CD4-positive, CD25-positive, alpha-beta regulatory T cell (primary cell): ENCODE measurements around the gene SP140. TPM values are rescaled to one million over a fixed set of nuclear protein-coding genes. Genes with fewer than 3 reads are reported as not detected.

Experiments used
- ATAC-seq, 2 donors: fragments of 150-1000 bp; cut with Tn5 transposase; one replicate each; pipeline ENCODE4 v1.10.0; 2021; ENCODE audit warnings: low read depth in 2 of 2, moderate number of reproducible peaks in 2 of 2, moderate library complexity in 1 of 2
- DNase-seq, 3 donors: peaks; one replicate each; pipeline versions ENCODE4 v3.0.0 to v3.0.0-alpha.2; 2012 to 2022; ENCODE audit warnings: mixed read lengths in 1 of 3
- H3K27ac ChIP-seq: one replicate; pipeline ENCODE4 v1.7.0; 2013; ENCODE audit warnings: mild to moderate bottlenecking, low read length; ENCODE audit not compliant: insufficient read depth, poor library complexity, severe bottlenecking
- H3K27me3 ChIP-seq: one replicate; pipeline ENCODE4 v1.7.0; 2013; ENCODE audit warnings: low read length; ENCODE audit not compliant: control insufficient read depth, insufficient read depth
- H3K36me3 ChIP-seq: one replicate; pipeline ENCODE4 v1.7.0; 2013; ENCODE audit warnings: mild to moderate bottlenecking, low read length, moderate library complexity; ENCODE audit not compliant: control insufficient read depth, insufficient read depth
- H3K4me1 ChIP-seq: 2 replicates; pipeline ENCODE4 v1.7.0; 2013; ENCODE audit warnings: mild to moderate bottlenecking, low read length; ENCODE audit not compliant: insufficient read depth, control insufficient read depth, poor library complexity, severe bottlenecking
- H3K4me3 ChIP-seq: one replicate; pipeline ENCODE4 v1.7.0; 2013; ENCODE audit warnings: low read depth, mild to moderate bottlenecking, low read length, moderate library complexity
- H3K9me3 ChIP-seq, 2 experiments: 1 replicate in 1 of 2; 2 replicates in 1 of 2; pipeline ENCODE4 v1.7.0; 2013; ENCODE audit warnings: low read length in 2 of 2, mild to moderate bottlenecking in 1 of 2, moderate library complexity in 1 of 2; ENCODE audit not compliant: control insufficient read depth in 2 of 2
- H3K27ac Mint-ChIP-seq, 3 donors: one replicate each; pipeline ENCODE4 v1.8.0; 2020 to 2022; ENCODE audit warnings: mild to moderate bottlenecking in 3 of 3, mixed read lengths in 3 of 3, moderate library complexity in 2 of 3
- H3K27me3 Mint-ChIP-seq: one replicate; pipeline ENCODE4 v1.8.0; 2022; ENCODE audit warnings: mild to moderate bottlenecking, mixed read lengths
- H3K36me3 Mint-ChIP-seq: one replicate; pipeline ENCODE4 v1.8.0; 2020; ENCODE audit warnings: mixed read lengths
- H3K4me1 Mint-ChIP-seq, 4 donors: one replicate each; pipeline ENCODE4 v1.8.0; 2020 to 2022; ENCODE audit warnings: mixed read lengths in 4 of 4, mild to moderate bottlenecking in 1 of 4
- H3K4me3 Mint-ChIP-seq, 4 donors: one replicate each; pipeline ENCODE4 v1.8.0; 2020 to 2022; ENCODE audit warnings: mild to moderate bottlenecking in 4 of 4, mixed read lengths in 4 of 4, moderate library complexity in 3 of 4
- H3K9me3 Mint-ChIP-seq, 7 donors: one replicate each; pipeline ENCODE4 v1.8.0; 2020 to 2022; ENCODE audit warnings: mixed read lengths in 7 of 7, mild to moderate bottlenecking in 3 of 7, moderate library complexity in 2 of 7
- polyA plus RNA-seq, 4 donors: library from polyadenylated mRNA; unstranded; fragments of 300-500 nt; fragmentation: Illumina TruSeq; gene quantifications; one replicate each; pipeline ENCODE4 v1.2.3, GENCODE V29; 2021
- total RNA-seq: library from RNA; stranded (reverse); gene quantifications from one replicate; pipeline ENCODE4 v1.2.3, GENCODE V29; 2022

Gene SP140
- total and polyA plus RNA-seq, 5 donors from 2014 or later: 22.4 to 100 (median 32.6) TPM

- no peak overlapping the region for H3K4me3 ChIP-seq
- H3K27ac Mint-ChIP-seq: no peak overlapping the region
- peaks cover 5% of the 10 kb centered on the region for H3K27me3 Mint-ChIP-seq
- no peaks in the 10 kb centered on the region for H3K9me3 ChIP-seq
- H3K27me3 ChIP-seq: no peaks in the 10 kb centered on the region
- no peak overlapping the region for H3K4me3 Mint-ChIP-seq
- H3K9me3 Mint-ChIP-seq: peaks cover 0 to 5% (median 0%) of the 10 kb centered on the region in 7 donors
- H3K27ac ChIP-seq: no peak overlapping the region
- H3K36me3 Mint-ChIP-seq: peaks cover 73% of the 10 kb centered on the region
- peaks cover 61% of the 10 kb centered on the region for H3K36me3 ChIP-seq
- ATAC-seq (no peak), DNase-seq (no peak)
- H3K4me1 ChIP-seq: peaks cover 16% of the 10 kb centered on the region
- H3K4me1 Mint-ChIP-seq: peaks cover 21 to 41% (median 36%) of the 10 kb centered on the region in 4 donors
Observed at GRCh38 chr2:230360028-230360427, 134.5 kb downstream of the SP140 start.

- H3K4me1 Mint-ChIP-seq: peaks cover 28 to 46% (median 33%) of the 10 kb centered on the region in 4 donors
- peak overlapping the region; percentile 45 for H3K27ac ChIP-seq
- DNase-seq: peak in 1 of 3 donors; percentile 52
- peak overlapping the region; percentile 27 for H3K4me3 ChIP-seq
- H3K36me3 Mint-ChIP-seq: peaks cover 79% of the 10 kb centered on the region
- H3K9me3 ChIP-seq: no peaks in the 10 kb centered on the region
- peaks cover 16% of the 10 kb centered on the region for H3K4me1 ChIP-seq
- peaks cover 61% of the 10 kb centered on the region for H3K36me3 ChIP-seq
- peaks cover 0 to 5% (median 2%) of the 10 kb centered on the region in 7 donors for H3K9me3 Mint-ChIP-seq
- H3K4me3 Mint-ChIP-seq: peak overlapping the region; percentile 8 to 36 (median 24)
- no peaks in the 10 kb centered on the region for H3K27me3 ChIP-seq
- peaks cover 5% of the 10 kb centered on the region for H3K27me3 Mint-ChIP-seq
- peak; percentile 50 to 53 for ATAC-seq
- peak overlapping the region; percentile 70 to 81 (median 79) for H3K27ac Mint-ChIP-seq
Observed at GRCh38 chr2:230362030-230362691, 136.6 kb downstream of the SP140 start.

Other genes with a start within 250 kb of the SP140 start
- gene SLC16A14, start 156.8 kb upstream of the SP140 start, total RNA-seq: not detected
- gene SLC16A14, start 156.8 kb upstream of the SP140 start, polyA plus RNA-seq: under 1 TPM in 2 of 4 donors, not detected in 2; 0.10 to 0.14 TPM
- 118 TPM for gene SP110, start 5.8 kb upstream of the SP140 start, total RNA-seq
- gene SP110, start 5.8 kb upstream of the SP140 start, polyA plus RNA-seq: 100 to 1,000 TPM in 1 of 4 donors, 10 to 100 TPM in 3; 74.5 to 131 (median 87.1) TPM
- 68.5 TPM for gene SP140L, start 101.5 kb downstream of the SP140 start, total RNA-seq
- gene SP140L, start 101.5 kb downstream of the SP140 start, polyA plus RNA-seq: 10 to 100 TPM; 14.3 to 25.9 (median 22.6) TPM
- gene SP100, start 190.5 kb downstream of the SP140 start, total RNA-seq: 335 TPM
- gene SP100, start 190.5 kb downstream of the SP140 start, polyA plus RNA-seq: 100 to 1,000 TPM; 116 to 130 (median 122) TPM